ENCODE data around the gene FST.
A peak's percentile ranks its signal among the peaks of the same experiment; 100 is the strongest.

Gene FST, protein sequence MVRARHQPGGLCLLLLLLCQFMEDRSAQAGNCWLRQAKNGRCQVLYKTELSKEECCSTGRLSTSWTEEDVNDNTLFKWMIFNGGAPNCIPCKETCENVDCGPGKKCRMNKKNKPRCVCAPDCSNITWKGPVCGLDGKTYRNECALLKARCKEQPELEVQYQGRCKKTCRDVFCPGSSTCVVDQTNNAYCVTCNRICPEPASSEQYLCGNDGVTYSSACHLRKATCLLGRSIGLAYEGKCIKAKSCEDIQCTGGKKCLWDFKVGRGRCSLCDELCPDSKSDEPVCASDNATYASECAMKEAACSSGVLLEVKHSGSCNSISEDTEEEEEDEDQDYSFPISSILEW

GRCh38 chr5:53480416-53481158 is at the start of gene FST:
Gene FST (plus strand): TSS chr5:53480629. CDS start chr5:53480792, 163 bp downstream.
- Histone ChIP-seq H3K27ac (no peak within 1 kb of the TSS), H3K9me3 (no peaks in the 10 kb centered on the region), H3K36me3 (no peaks in the 10 kb centered on the region), H3K4me2 (peak within 1 kb of the TSS; percentile 86), H3K9ac (0 out of 2 replicates have a peak within 1 kb of the TSS, but pooled peaks have one; percentile 6), H3K27me3 (peaks cover 69% of the 10 kb centered on the region), H4K20me1 (peaks cover 50% of the 10 kb centered on the region), H3K4me3 (peak within 1 kb of the TSS; percentile 66), H3K4me1 (peaks cover 36% of the 10 kb centered on the region)
- no peak for TF ChIP-seq Cebpa-rat (IDR thresholded peaks at IDR 0.05)

GRCh38 chr5:53431665-53432064 is 48.8 kb upstream of the FST start:
- Histone ChIP-seq H3K27me3 (no peaks in the 10 kb centered on the region), H3K4me1 (no peaks in the 10 kb centered on the region), H4K20me1 (no peaks in the 10 kb centered on the region), H3K36me3 (no peaks in the 10 kb centered on the region), H3K4me3 (no peak overlapping the region), H3K9me3 (no peaks in the 10 kb centered on the region), H3K4me2 (no peak overlapping the region), H3K27ac (no peak overlapping the region), H3K9ac (no peak overlapping the region)
- no peak for TF ChIP-seq Cebpa-rat (IDR thresholded peaks at IDR 0.05)

- Histone ChIP-seq H3K4me3 (no peak overlapping the region), H3K9me3 (no peaks in the 10 kb centered on the region), H4K20me1 (no peaks in the 10 kb centered on the region), H3K4me2 (no peak overlapping the region), H3K27ac (no peak overlapping the region), H3K36me3 (no peaks in the 10 kb centered on the region), H3K4me1 (no peaks in the 10 kb centered on the region; the same call in 1 of the 2 replicates), H3K27me3 (no peaks in the 10 kb centered on the region), H3K9ac (no peak overlapping the region)
- no peak for TF ChIP-seq Cebpa-rat (IDR thresholded peaks at IDR 0.05)
These were observed 47.4 kb upstream of the FST start for GRCh38 chr5:53433026-53433425.

- peaks cover 15% of the 10 kb centered on the region for H3K4me1 ChIP-seq
- H3K36me3 ChIP-seq, result no peaks in the 10 kb centered on the region
- H3K4me3 ChIP-seq, result no peak overlapping the region
- no peaks in the 10 kb centered on the region for H3K27me3 ChIP-seq
- H3K27ac ChIP-seq, result no peak overlapping the region
- H3K9ac ChIP-seq, result no peak overlapping the region
- no peaks in the 10 kb centered on the region for H4K20me1 ChIP-seq
- TF ChIP-seq Cebpa-rat (IDR thresholded peaks at IDR 0.05), result no peak
- no peak overlapping the region for H3K4me2 ChIP-seq
- H3K9me3 ChIP-seq, result no peaks in the 10 kb centered on the region
These were observed 45.9 kb upstream of the FST start for GRCh38 chr5:53434541-53434940.

- Histone ChIP-seq H3K4me1 (peaks cover 20% of the 10 kb centered on the region), H3K9ac (no peak overlapping the region), H3K36me3 (no peaks in the 10 kb centered on the region), H4K20me1 (no peaks in the 10 kb centered on the region), H3K4me2 (no peak overlapping the region), H3K27ac (no peak overlapping the region), H3K9me3 (no peaks in the 10 kb centered on the region), H3K27me3 (no peaks in the 10 kb centered on the region), H3K4me3 (no peak overlapping the region)
- no peak for TF ChIP-seq Cebpa-rat (IDR thresholded peaks at IDR 0.05)
These were observed 43.8 kb upstream of the FST start for GRCh38 chr5:53436480-53437191.

- Histone ChIP-seq H3K27ac (no peak overlapping the region), H4K20me1 (no peaks in the 10 kb centered on the region), H3K9me3 (no peaks in the 10 kb centered on the region), H3K4me3 (no peak overlapping the region), H3K36me3 (no peaks in the 10 kb centered on the region), H3K4me1 (peaks cover 20% of the 10 kb centered on the region), H3K4me2 (no peak overlapping the region), H3K27me3 (no peaks in the 10 kb centered on the region), H3K9ac (no peak overlapping the region)
- TF ChIP-seq Cebpa-rat (IDR thresholded peaks at IDR 0.05), result no peak
These were observed 42.4 kb upstream of the FST start for GRCh38 chr5:53438079-53438478.

GRCh38 chr5:53438486-53439472 is 41.6 kb upstream of the FST start:
- Histone ChIP-seq H3K4me1 (peaks cover 20% of the 10 kb centered on the region), H3K9ac (no peak overlapping the region), H3K4me3 (no peak overlapping the region), H3K9me3 (no peaks in the 10 kb centered on the region), H3K4me2 (peak overlapping the region; percentile 52), H3K27me3 (no peaks in the 10 kb centered on the region), H3K27ac (no peak overlapping the region), H4K20me1 (no peaks in the 10 kb centered on the region), H3K36me3 (no peaks in the 10 kb centered on the region)
- TF ChIP-seq Cebpa-rat (IDR thresholded peaks at IDR 0.05), result no peak

DNA sequence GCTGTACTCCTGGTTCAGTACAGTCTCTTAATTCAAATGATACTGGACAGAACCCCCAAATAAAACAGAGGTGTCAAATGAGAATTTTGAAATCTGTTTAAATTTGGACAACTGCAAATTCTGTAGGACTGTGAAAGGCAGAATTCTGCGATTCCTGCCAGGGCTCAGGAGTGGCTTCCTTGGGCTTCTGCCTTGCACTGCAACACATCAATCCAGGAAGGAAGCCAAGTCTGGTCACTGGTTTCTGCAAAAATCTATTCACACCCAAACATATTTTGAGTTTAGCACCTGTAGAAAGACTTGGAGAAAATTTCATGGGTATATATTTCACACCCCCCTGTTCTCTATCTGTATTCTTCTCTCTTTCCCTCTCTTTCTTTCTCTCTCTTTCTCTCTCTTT is 37.5 kb upstream of the FST start:
- no peaks in the 10 kb centered on the region for H3K36me3 ChIP-seq
- no peaks in the 10 kb centered on the region for H4K20me1 ChIP-seq
- H3K9ac ChIP-seq, result no peak overlapping the region
- H3K9me3 ChIP-seq, result no peaks in the 10 kb centered on the region
- H3K4me2 ChIP-seq, result no peak overlapping the region
- H3K27me3 ChIP-seq, result no peaks in the 10 kb centered on the region
- TF ChIP-seq Cebpa-rat (IDR thresholded peaks at IDR 0.05), result no peak
- peaks cover 20% of the 10 kb centered on the region for H3K4me1 ChIP-seq
- no peak overlapping the region for H3K4me3 ChIP-seq
- H3K27ac ChIP-seq, result no peak overlapping the region

- TF ChIP-seq Cebpa-rat (IDR thresholded peaks at IDR 0.05), result no peak
- no peaks in the 10 kb centered on the region for H3K4me1 ChIP-seq
- H3K27me3 ChIP-seq, result no peaks in the 10 kb centered on the region
- no peak overlapping the region for H3K4me2 ChIP-seq
- no peak overlapping the region for H3K4me3 ChIP-seq
- no peaks in the 10 kb centered on the region for H3K9me3 ChIP-seq
- no peaks in the 10 kb centered on the region for H4K20me1 ChIP-seq
- H3K27ac ChIP-seq, result no peak overlapping the region
- H3K36me3 ChIP-seq, result no peaks in the 10 kb centered on the region
- H3K9ac ChIP-seq, result no peak overlapping the region
These were observed 34.9 kb upstream of the FST start for GRCh38 chr5:53445569-53445968.
